ENCODE results near the gene RXFP4. TPM values are rescaled to one million over a fixed set of nuclear protein-coding genes. Genes with fewer than 3 reads are reported as not detected.

The RXFP4 gene
- total and polyA plus RNA-seq, 9 of the 15 experiments (the other 6 are each of a cell fraction or from before 2014, with no cell fraction given) = 0.64 TPM; not detected in 8

DNA sequence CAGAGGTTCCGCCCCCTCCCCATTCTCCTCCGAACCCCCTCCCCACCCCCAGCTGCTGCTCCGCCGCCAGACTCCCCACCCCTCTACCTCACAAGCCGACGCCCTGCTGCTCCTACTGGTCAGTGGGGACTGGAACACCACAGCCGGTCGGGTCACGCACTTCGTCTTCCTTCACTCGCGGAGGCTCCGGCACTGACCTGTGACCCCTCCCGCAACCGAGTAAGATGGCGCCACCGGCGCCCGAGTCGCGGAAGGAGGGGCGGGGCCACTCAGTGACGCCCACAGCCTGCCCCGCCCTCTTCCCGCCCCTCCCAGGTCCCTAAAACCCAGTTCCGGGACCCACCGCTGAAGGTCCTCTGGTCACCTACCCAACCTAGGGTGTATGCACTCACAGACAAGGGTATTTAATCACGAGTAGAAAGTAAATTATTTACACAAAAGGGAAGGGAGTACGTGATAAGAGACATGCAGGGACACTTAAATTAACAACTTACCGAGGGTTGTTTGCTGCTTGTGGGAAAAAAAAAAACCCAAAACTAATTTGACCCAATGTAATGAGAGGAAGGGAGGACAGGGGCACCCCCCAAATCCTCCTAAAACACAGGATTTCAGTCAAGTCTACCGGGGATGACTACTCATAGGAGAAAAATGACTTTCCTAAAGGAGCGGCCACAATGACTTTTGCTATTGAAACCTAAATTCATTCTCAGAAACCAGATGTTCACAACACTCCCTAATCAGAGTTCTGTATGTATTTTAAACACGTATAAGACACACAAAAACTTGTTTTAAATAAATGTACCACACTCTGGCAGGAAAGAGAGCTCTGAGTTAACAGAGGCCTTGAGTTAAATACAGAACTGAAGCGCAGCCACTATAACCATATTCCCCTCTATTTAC lies 30.0 kb upstream of the RXFP4 start, which contains the start of gene RIT1 (continued):
- peak; percentile 54 for TF ChIP-seq KDM5B (IDR thresholded peaks at IDR 0.05; ENCODE audit: insufficient replicate concordance, low read depth, low read length)
- 0 out of 4 replicates have a peak, but pooled peaks of 1 of the 2 experiments have one; percentile 16 for TF ChIP-seq ZMIZ1 (IDR thresholded peaks at IDR 0.05; ENCODE audit: low read depth in 2 of 2, low read length in 2 of 2)
- no peak for TF ChIP-seq RFX7 (CRISPR knock-in tag; IDR thresholded peaks at IDR 0.05)
- no peak for TF ChIP-seq RNF2 (IDR thresholded peaks at IDR 0.05)
- TF ChIP-seq CTBP1 (IDR thresholded peaks at IDR 0.05; ENCODE audit: borderline replicate concordance) = 0 out of 2 replicates have a peak, but pooled peaks have one; percentile 26
- peak; percentile 60; the same call in 1 of the 2 replicates for TF ChIP-seq PHF8 (IDR thresholded peaks at IDR 0.05; ENCODE audit: borderline replicate concordance, low read length)
- no peak for TF ChIP-seq RAD21 (CRISPR knock-in tag; conservative IDR thresholded peaks at IDR 0.05 in 1 of 2, IDR thresholded peaks at IDR 0.05 in 1 of 2)
- TF ChIP-seq ZNF134 (CRISPR knock-in tag; conservative IDR thresholded peaks at IDR 0.05) = no peak
- TF ChIP-seq NRF1 (conservative IDR thresholded peaks at IDR 0.05 in 1 of 2, IDR thresholded peaks at IDR 0.05 in 1 of 2) = peak; percentile 57; a peak in 3 of 4 replicates
- TF ChIP-seq ELF1 (tag; IDR thresholded peaks at IDR 0.05) = peak; percentile 77
- no peak for TF ChIP-seq ATF1 (CRISPR knock-in tag; IDR thresholded peaks at IDR 0.05)
- TF ChIP-seq ATF1 (tag; IDR thresholded peaks at IDR 0.05) = peak; percentile 61
